GM12878 (cell line): ENCODE measurements around the gene PEAR1. TPM values are rescaled to one million over a fixed set of nuclear protein-coding genes. Genes with fewer than 3 reads are reported as not detected.

Source experiments
- ATAC-seq: fragments of 200-7000 bp; cut with Tn5 transposase; 3 replicates; pipeline ENCODE4 v1.9.1; 2020; ENCODE audit warnings: mild to moderate bottlenecking, moderate library complexity
- BruUV-seq: library from RNA; stranded (reverse); fragments of 400-500 nt; replicated peaks from 2 replicates; lab custom pipeline; 2021; lab: Mats Ljungman, UMichigan
- CTCF ChIA-PET: fragments of 300-600 bp; sonication (Branson Sonifier 250); formaldehyde crosslinking; extraction: SDS; loops from one replicate; lab custom pipeline; 2021; ENCODE audit warnings: inconsistent platforms; lab: Yijun Ruan, JAX
- POLR2A ChIA-PET: fragments of 350-600 bp; formaldehyde crosslinking; extraction: SDS; loops from one replicate; lab custom pipeline; 2021; ENCODE audit warnings: inconsistent platforms; lab: Charles Lee
- RAD21 ChIA-PET: fragments of 300-600 bp; sonication (Branson Sonifier 250); formaldehyde crosslinking; loops from one replicate; lab custom pipeline; 2023; ENCODE audit warnings: antibody characterized with exemption; ENCODE audit not compliant: unreplicated experiment; lab: Charles Lee
- SMC1A ChIA-PET: fragments of 300-600 bp; sonication (Branson Sonifier 250); formaldehyde crosslinking; loops from one replicate; lab custom pipeline; 2023; ENCODE audit not compliant: unreplicated experiment, uncharacterized antibody; lab: Charles Lee
- DNase-seq: peaks from one replicate; pipeline ENCODE4 v3.0.0-alpha.2; 2011; ENCODE audit warnings: low read depth, low spot score
- FAIRE-seq: peaks from 3 replicates; lab custom pipeline; 2011; peaks lifted over from hg19 to GRCh38; lab: Jason Lieb, UNC
- H2AFZ ChIP-seq: 2 replicates; pipeline ENCODE4 v1.6.0; 2011; ENCODE audit warnings: low read depth, low read length, control low read depth; ENCODE audit not compliant: control insufficient read depth
- H3K27ac ChIP-seq: 2 replicates; pipeline ENCODE4 v1.5.1; 2011; ENCODE audit warnings: control low read depth; ENCODE audit not compliant: control insufficient read depth, insufficient read depth
- H3K27me3 ChIP-seq, 2 experiments: replicated peaks in 1 of 2; 2 replicates each; pipeline versions ENCODE4 v1.6.0 to v1.6.1; 2011; ENCODE audit warnings: low read length in 1 of 2; ENCODE audit not compliant: control insufficient read depth in 2 of 2, insufficient read depth in 2 of 2
- H3K36me3 ChIP-seq, 2 experiments: 2 replicates each; pipeline ENCODE4 v1.5.1; 2011; ENCODE audit warnings: low read length in 1 of 2; ENCODE audit not compliant: control insufficient read depth in 2 of 2, insufficient read depth in 2 of 2
- H3K4me1 ChIP-seq: 2 replicates; pipeline ENCODE4 v1.6.1; 2011; ENCODE audit warnings: mild to moderate bottlenecking, low read length, moderate library complexity, mixed read lengths; ENCODE audit not compliant: control insufficient read depth, insufficient read depth
- H3K4me2 ChIP-seq: 2 replicates; pipeline ENCODE4 v1.6.0; 2011; ENCODE audit warnings: control low read depth; ENCODE audit not compliant: control insufficient read depth, insufficient read depth
- H3K4me3 ChIP-seq: fragments of 200-600 bp; sonication (generic); 2 replicates; pipeline ENCODE4 v1.5.1; 2016
- H3K79me2 ChIP-seq: 2 replicates; pipeline ENCODE4 v1.6.0; 2011; ENCODE audit warnings: low read length; ENCODE audit not compliant: control insufficient read depth, insufficient read depth
- H3K9ac ChIP-seq: 2 replicates; pipeline ENCODE4 v1.8.0; 2011; ENCODE audit warnings: low read length, control low read depth, mixed read lengths; ENCODE audit not compliant: control insufficient read depth, insufficient read depth
- H3K9me3 ChIP-seq: replicated peaks from 3 replicates; pipeline ENCODE4 v1.5.1; 2011; ENCODE audit warnings: mild to moderate bottlenecking, low read length; ENCODE audit not compliant: control insufficient read depth, insufficient read depth
- H4K20me1 ChIP-seq: 2 replicates; pipeline ENCODE4 v1.6.0; 2011; ENCODE audit not compliant: control insufficient read depth, insufficient read depth
- FOXK2 ChIP-seq: fragments of 450-650 bp; IDR thresholded peaks from 2 replicates; pipeline ENCODE4 v1.6.1; 2017; ENCODE audit warnings: mild to moderate bottlenecking, moderate library complexity
- GATAD2B ChIP-seq: fragments of 450-650 bp; conservative IDR thresholded peaks from 2 replicates; pipeline ENCODE4 v1.6.1; 2017; ENCODE audit warnings: low read depth, mild to moderate bottlenecking, moderate library complexity
- JUND ChIP-seq: IDR thresholded peaks from 2 replicates; pipeline ENCODE4 v1.6.1; 2012; ENCODE audit warnings: low read depth, mild to moderate bottlenecking, low read length, improper control_type of control experiment, moderate library complexity
- MXI1 ChIP-seq: fragments of 150-350 bp; IDR thresholded peaks from 2 replicates; pipeline ENCODE4 v1.6.1; 2011; ENCODE audit warnings: low read depth, mild to moderate bottlenecking, inconsistent platforms, low read length, improper control_type of control experiment
- NFXL1 ChIP-seq: fragments of 450-650 bp; IDR thresholded peaks from 2 replicates; pipeline ENCODE4 v1.6.1; 2017; ENCODE audit warnings: antibody characterized with exemption, mild to moderate bottlenecking, borderline replicate concordance
- POU2F2 ChIP-seq: IDR thresholded peaks from 3 replicates; pipeline ENCODE4 v1.6.1; 2011; ENCODE audit warnings: low read depth, mild to moderate bottlenecking, low read length, borderline replicate concordance
- RAD51 ChIP-seq: fragments of 450-650 bp; IDR thresholded peaks from 2 replicates; pipeline ENCODE4 v1.6.1; 2016; ENCODE audit warnings: moderate library complexity, mild to moderate bottlenecking, inconsistent platforms
- WGBS: methylation state at CpG from one replicate; pipeline ENCODE4 v1.1.6; 2016; ENCODE audit warnings: low lambda C conversion rate; ENCODE audit not compliant: insufficient replicate concordance, insufficient coverage; ENCODE audit errors: missing lambda C conversion rate; 5-methylcytosine and 5-hydroxymethylcytosine counted together
- in situ Hi-C: fragments of 300-500 bp; cut with MboI; formaldehyde crosslinking; loops from 9 replicates; pipeline ENCODE4 v1.14.3; 2018; ENCODE audit warnings: mixed read lengths
- intact Hi-C: fragments of 100-400 bp; cut with micrococcal nuclease; formaldehyde crosslinking; loops from one replicate; pipeline ENCODE4 v1.14.2; 2022; ENCODE audit not compliant: unreplicated experiment
- polyA plus RNA-seq, 11 experiments: library from polyadenylated mRNA; depleted of rRNA in 4 of 11; unstranded in 6 of 11; stranded (reverse) in 5 of 11; fragments of >200 nt; fragmentation: Nextera tagmentation in 4 of 11; fragmentation: Illumina TruSeq in 1 of 11; extraction: Ambion mirVana in 4 of 11; extraction: Trizol in 1 of 11; gene quantifications; 1 replicate in 1 of 11; 2 replicates in 10 of 11; pipeline versions ENCODE4 v1.2.1 to v1.2.3, GENCODE V29; 2011 to 2016; ENCODE audit warnings: inconsistent platforms in 2 of 11, missing spikeins in 2 of 11, low read depth in 1 of 11
- total RNA-seq, 4 experiments: library from RNA; depleted of rRNA in 3 of 4; stranded (reverse); fragments of >200 nt in 3 of 4; fragmentation: Illumina TruSeq in 1 of 4; extraction: Trizol in 1 of 4; gene quantifications; 2 replicates each; pipeline versions ENCODE4 v1.2.1 to v1.2.3, GENCODE V29; 2013 to 2021
- TF ChIP-seq, protein P1 (sequence below): fragments of 150-350 bp; IDR thresholded peaks from 2 replicates; pipeline ENCODE4 v1.6.1; 2016; ENCODE audit warnings: low read depth, low read length
- TF ChIP-seq, protein P2 (sequence below): fragments of 450-650 bp; formaldehyde crosslinking; IDR thresholded peaks from 2 replicates; pipeline ENCODE4 v1.4.0; 2020; ENCODE audit warnings: mild to moderate bottlenecking, moderate library complexity
- TF ChIP-seq, protein P3 (sequence below): IDR thresholded peaks from 2 replicates; pipeline ENCODE4 v1.6.1; 2011; ENCODE audit warnings: borderline replicate concordance, low read depth, mild to moderate bottlenecking, moderate library complexity, low read length; ENCODE audit not compliant: insufficient read depth, poor library complexity, severe bottlenecking
- TF ChIP-seq, protein P4 (sequence below): fragments of 450-650 bp; IDR thresholded peaks from 2 replicates; pipeline ENCODE4 v1.6.1; 2018; ENCODE audit warnings: borderline replicate concordance, mild to moderate bottlenecking; ENCODE audit not compliant: partially characterized antibody

PEAR1 gene
- total and polyA plus RNA-seq, 10 of the 15 experiments (the other 5 are each of a cell fraction or from before 2014, with no cell fraction given) = not detected

DNA sequence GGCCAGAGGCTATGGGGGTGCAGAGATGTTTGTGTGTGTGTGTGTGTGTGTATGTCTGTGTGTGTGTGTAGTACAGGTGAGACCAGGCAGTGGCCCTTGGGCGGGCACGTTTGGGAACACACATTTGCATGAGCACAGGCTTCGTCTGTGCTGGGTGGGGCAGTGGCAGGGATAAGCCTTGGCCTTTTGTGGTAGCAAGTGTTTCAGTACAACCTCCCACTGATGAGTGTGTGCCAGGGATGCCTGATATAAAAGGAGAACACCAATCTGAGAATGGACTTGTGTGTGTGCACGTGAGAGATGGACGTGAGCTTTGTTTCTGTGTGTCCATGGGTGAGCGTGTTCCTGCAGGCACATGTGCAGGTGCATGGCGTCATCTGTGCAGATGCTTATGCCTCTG, 29.9 kb upstream of the PEAR1 start (continued):
- TF ChIP-seq, protein P1, sequence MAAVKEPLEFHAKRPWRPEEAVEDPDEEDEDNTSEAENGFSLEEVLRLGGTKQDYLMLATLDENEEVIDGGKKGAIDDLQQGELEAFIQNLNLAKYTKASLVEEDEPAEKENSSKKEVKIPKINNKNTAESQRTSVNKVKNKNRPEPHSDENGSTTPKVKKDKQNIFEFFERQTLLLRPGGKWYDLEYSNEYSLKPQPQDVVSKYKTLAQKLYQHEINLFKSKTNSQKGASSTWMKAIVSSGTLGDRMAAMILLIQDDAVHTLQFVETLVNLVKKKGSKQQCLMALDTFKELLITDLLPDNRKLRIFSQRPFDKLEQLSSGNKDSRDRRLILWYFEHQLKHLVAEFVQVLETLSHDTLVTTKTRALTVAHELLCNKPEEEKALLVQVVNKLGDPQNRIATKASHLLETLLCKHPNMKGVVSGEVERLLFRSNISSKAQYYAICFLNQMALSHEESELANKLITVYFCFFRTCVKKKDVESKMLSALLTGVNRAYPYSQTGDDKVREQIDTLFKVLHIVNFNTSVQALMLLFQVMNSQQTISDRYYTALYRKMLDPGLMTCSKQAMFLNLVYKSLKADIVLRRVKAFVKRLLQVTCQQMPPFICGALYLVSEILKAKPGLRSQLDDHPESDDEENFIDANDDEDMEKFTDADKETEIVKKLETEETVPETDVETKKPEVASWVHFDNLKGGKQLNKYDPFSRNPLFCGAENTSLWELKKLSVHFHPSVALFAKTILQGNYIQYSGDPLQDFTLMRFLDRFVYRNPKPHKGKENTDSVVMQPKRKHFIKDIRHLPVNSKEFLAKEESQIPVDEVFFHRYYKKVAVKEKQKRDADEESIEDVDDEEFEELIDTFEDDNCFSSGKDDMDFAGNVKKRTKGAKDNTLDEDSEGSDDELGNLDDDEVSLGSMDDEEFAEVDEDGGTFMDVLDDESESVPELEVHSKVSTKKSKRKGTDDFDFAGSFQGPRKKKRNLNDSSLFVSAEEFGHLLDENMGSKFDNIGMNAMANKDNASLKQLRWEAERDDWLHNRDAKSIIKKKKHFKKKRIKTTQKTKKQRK = no peak
- TF ChIP-seq NFXL1 = no peak

DNA sequence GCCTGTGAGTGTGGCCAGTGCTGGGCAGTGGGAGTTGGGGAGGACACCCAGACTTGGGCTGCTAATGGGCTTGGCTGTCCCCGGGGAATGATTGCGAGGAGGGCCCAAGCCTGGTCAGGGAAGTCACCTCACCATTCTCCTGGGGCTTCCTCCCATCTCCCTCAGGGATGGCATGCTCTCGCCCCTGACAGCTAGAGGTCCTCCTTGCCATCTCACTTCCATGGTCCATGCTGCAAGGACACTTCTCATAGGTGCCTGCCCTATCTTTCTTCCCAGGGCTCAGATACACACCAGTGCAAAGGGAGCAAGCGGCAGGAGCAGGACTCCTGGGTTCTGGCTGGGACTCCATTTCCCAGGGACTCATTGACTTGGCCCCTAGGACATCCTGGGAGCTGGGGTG, 28.7 kb upstream of the PEAR1 start:
- SMC1A ChIA-PET = interaction anchor here (0.9 kb wide), 1 partner anchor 139 kb away, joined by 3 read pairs; no protein-coding TSS in a partner anchor
- no peak for FAIRE-seq
- TF ChIP-seq, protein P2, sequence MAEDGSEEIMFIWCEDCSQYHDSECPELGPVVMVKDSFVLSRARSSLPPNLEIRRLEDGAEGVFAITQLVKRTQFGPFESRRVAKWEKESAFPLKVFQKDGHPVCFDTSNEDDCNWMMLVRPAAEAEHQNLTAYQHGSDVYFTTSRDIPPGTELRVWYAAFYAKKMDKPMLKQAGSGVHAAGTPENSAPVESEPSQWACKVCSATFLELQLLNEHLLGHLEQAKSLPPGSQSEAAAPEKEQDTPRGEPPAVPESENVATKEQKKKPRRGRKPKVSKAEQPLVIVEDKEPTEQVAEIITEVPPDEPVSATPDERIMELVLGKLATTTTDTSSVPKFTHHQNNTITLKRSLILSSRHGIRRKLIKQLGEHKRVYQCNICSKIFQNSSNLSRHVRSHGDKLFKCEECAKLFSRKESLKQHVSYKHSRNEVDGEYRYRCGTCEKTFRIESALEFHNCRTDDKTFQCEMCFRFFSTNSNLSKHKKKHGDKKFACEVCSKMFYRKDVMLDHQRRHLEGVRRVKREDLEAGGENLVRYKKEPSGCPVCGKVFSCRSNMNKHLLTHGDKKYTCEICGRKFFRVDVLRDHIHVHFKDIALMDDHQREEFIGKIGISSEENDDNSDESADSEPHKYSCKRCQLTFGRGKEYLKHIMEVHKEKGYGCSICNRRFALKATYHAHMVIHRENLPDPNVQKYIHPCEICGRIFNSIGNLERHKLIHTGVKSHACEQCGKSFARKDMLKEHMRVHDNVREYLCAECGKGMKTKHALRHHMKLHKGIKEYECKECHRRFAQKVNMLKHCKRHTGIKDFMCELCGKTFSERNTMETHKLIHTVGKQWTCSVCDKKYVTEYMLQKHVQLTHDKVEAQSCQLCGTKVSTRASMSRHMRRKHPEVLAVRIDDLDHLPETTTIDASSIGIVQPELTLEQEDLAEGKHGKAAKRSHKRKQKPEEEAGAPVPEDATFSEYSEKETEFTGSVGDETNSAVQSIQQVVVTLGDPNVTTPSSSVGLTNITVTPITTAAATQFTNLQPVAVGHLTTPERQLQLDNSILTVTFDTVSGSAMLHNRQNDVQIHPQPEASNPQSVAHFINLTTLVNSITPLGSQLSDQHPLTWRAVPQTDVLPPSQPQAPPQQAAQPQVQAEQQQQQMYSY (CRISPR knock-in tag) = no peak
- TF ChIP-seq, protein P3, sequence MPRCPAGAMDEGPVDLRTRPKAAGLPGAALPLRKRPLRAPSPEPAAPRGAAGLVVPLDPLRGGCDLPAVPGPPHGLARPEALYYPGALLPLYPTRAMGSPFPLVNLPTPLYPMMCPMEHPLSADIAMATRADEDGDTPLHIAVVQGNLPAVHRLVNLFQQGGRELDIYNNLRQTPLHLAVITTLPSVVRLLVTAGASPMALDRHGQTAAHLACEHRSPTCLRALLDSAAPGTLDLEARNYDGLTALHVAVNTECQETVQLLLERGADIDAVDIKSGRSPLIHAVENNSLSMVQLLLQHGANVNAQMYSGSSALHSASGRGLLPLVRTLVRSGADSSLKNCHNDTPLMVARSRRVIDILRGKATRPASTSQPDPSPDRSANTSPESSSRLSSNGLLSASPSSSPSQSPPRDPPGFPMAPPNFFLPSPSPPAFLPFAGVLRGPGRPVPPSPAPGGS = no peak
- TF ChIP-seq GATAD2B (no peak), FOXK2 (no peak), POU2F2 (no peak), MXI1 (no peak), RAD51 (no peak), JUND (no peak)
- TF ChIP-seq, protein P4, sequence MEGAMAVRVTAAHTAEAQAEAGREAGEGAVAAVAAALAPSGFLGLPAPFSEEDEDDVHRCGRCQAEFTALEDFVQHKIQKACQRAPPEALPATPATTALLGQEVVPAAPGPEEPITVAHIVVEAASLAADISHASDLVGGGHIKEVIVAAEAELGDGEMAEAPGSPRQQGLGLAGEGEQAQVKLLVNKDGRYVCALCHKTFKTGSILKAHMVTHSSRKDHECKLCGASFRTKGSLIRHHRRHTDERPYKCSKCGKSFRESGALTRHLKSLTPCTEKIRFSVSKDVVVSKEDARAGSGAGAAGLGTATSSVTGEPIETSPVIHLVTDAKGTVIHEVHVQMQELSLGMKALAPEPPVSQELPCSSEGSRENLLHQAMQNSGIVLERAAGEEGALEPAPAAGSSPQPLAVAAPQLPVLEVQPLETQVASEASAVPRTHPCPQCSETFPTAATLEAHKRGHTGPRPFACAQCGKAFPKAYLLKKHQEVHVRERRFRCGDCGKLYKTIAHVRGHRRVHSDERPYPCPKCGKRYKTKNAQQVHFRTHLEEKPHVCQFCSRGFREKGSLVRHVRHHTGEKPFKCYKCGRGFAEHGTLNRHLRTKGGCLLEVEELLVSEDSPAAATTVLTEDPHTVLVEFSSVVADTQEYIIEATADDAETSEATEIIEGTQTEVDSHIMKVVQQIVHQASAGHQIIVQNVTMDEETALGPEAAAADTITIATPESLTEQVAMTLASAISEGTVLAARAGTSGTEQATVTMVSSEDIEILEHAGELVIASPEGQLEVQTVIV = no peak

More for the DNA sequence above, 28.7 kb upstream of the PEAR1 start:
- peaks cover 20% of the 10 kb centered on the region for H3K4me1 ChIP-seq
- no peaks in the 10 kb centered on the region for H3K36me3 ChIP-seq
- no peak overlapping the region for H2AFZ ChIP-seq
- no peak for ATAC-seq
- no peaks in the 10 kb centered on the region for H3K79me2 ChIP-seq
- no TSS peak for BruUV-seq
- ChIA-PET CTCF (interaction anchor here (1.1 to 8.0 kb wide), 4 partner anchors 26 to 139 kb away, joined by 3 to 206 read pairs (median 8); no protein-coding TSS in a partner anchor), POLR2A (no interaction called here), RAD21 (no interaction called here)
- intact Hi-C loops (no loop called here), in situ Hi-C loops (loop anchor here (5.0 kb wide), 2 partner anchors 62 to 177 kb away; no protein-coding TSS in a partner anchor)
- no peak for DNase-seq
- H3K9me3 ChIP-seq = no peaks in the 10 kb centered on the region
- H3K27me3 ChIP-seq = peaks cover 1 to 9% of the 10 kb centered on the region in 2 experiments
- no peak overlapping the region for H3K9ac ChIP-seq
- H3K27ac ChIP-seq = no peak overlapping the region
- 47% methylated on average over 4 of the region's 4 CpGs for whole genome bisulfite sequencing
- no peak overlapping the region for H3K4me2 ChIP-seq
- H3K4me3 ChIP-seq = no peak overlapping the region
- no peaks in the 10 kb centered on the region for H4K20me1 ChIP-seq
